ENCODE measurements around the gene TMF1.

DNA sequence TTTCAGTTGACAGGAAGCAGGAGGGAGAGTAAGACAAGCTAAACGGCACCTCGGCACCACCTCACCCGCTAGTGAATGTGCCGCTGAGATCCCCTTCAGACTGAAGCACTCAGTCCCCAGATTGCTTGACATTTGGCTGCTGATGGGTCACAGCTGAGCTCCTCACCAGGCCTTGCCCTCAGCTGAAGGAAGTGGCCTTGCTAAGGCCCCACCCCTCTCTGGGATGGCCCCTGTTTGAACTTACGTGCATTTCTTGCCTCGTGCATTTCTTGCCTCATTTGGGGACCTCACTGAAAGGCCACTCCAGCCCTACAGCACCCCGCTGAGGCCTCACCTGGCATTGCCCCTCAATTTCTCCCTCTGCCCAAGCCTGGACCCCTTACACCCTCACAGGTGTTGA lies 78.5 kb downstream of the TMF1 start:
- TF ChIP-seq SP1 (IDR thresholded peaks at IDR 0.05; ENCODE audit: low read depth, low read length) (no peak), CTCF (IDR thresholded peaks at IDR 0.05; ENCODE audit: control extremely low read depth in 1 of 3, insufficient read depth in 1 of 3, low read depth in 1 of 3, low read length in 3 of 3) (peak in 2 of 3 experiments; percentile 12 to 24; a peak in 2 of 4 replicates), POLR2A (IDR thresholded peaks at IDR 0.05; ENCODE audit: control extremely low read depth in 1 of 2, low read depth in 2 of 2, low read length in 2 of 2) (0 out of 3 replicates have a peak, but pooled peaks of 1 of the 2 experiments have one; percentile 21)

Data from H1 (cell line).